ENCODE data around the gene RNF175. TPM values are rescaled to one million over a fixed set of nuclear protein-coding genes. Genes with fewer than 3 reads are reported as not detected.

The RNF175 gene
- total RNA-seq, 1 donor from 2014 or later = 2.3 TPM

DNA sequence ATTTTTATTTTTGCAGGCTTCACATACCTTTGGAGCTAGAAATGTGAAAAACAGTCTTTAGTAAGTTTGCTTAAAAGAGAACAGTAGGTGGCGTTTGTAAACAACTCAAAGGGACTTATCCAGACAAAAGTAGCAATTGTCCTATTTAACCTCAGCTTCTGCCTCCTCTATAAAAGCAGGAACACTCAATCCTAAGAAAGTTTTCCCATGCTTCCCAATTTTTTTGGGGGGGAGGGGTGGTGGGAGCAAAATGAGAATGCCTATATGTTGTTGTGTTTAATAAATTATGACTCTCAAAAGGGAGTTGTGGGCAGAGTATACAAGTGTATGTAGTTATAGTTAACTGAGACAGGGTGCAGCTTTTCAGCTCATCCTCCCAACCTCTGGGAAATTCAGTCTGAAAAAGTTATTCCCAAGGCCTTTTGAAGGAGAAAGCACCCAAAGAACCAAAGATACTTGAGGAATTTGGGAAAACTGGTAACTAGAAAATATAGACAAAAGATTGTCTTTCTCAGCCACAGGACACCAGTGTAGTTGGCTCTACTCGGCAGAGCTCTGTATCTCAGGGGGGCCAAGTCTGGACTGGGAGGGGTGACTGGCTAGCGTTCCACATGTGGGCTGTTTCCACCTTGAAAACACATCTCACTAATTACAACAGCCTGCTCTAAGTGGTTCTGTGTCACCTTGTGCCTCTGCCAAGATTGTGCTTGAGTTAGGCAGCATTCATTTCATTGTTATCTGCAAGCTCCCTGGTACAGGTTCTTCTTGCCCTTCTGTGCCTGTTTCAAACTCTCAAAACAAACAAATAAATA lies 26.3 kb upstream of the RNF175 start:
- no peak overlapping the region for H3K4me3 ChIP-seq (ENCODE audit: low read depth, low read length)
- DNase-seq (ENCODE audit: low read depth) = peak; percentile 12
- TF ChIP-seq, protein P1, sequence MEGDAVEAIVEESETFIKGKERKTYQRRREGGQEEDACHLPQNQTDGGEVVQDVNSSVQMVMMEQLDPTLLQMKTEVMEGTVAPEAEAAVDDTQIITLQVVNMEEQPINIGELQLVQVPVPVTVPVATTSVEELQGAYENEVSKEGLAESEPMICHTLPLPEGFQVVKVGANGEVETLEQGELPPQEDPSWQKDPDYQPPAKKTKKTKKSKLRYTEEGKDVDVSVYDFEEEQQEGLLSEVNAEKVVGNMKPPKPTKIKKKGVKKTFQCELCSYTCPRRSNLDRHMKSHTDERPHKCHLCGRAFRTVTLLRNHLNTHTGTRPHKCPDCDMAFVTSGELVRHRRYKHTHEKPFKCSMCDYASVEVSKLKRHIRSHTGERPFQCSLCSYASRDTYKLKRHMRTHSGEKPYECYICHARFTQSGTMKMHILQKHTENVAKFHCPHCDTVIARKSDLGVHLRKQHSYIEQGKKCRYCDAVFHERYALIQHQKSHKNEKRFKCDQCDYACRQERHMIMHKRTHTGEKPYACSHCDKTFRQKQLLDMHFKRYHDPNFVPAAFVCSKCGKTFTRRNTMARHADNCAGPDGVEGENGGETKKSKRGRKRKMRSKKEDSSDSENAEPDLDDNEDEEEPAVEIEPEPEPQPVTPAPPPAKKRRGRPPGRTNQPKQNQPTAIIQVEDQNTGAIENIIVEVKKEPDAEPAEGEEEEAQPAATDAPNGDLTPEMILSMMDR (conservative IDR thresholded peaks at IDR 0.05; ENCODE audit: low read depth, low read length) = peak; percentile 60

DNA sequence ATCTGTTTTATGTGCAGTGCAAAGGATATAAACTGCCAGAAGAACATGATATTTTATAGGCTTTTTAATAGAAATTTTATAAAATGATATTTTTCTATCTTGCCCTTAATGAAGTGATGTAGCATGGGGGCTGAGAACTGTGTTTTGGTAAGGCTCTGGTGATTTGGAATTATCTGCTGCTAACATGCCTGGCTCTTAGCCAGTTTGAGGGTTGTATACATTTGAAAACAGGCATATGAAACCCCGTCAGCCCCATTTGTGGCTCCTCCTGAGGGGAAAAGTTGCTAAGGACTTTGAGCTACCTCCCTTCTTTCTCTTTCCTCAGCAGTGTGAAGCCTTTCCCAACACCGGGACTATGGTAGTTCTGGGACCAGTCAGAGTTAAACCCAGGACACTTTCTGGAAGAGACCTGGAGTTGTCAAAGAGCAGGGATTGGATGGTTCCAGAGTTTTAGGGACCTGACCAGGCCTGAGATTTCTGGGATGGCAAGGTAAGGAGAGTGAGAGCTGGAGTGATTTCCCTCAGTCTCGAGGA lies 24.4 kb upstream of the RNF175 start:
- no peak for DNase-seq (ENCODE audit: low read depth)
- no peak overlapping the region for H3K4me3 ChIP-seq (ENCODE audit: low read depth, low read length)
- TF ChIP-seq, protein P1 (conservative IDR thresholded peaks at IDR 0.05; ENCODE audit: low read depth, low read length) = no peak

DNA sequence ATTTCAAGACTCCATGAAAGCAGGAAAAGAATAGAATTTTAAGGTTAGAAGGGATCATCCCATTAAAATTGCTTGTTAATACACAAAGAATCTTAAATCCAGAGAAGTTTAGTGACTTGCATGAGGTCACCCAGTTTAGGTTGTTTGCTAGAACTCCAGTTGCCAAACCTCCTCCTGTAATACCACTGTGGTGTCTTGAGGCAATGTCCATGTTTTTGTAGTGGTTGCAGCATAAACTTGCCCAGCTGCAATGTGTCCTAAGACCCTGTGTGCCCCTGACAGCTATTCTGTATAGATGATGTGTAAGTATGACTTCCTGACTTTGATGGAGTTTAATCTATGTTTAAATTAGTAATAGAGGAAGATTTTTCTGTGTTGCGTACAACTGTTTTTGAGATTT lies 22.8 kb upstream of the RNF175 start:
- no peak overlapping the region for H3K4me3 ChIP-seq (ENCODE audit: low read depth, low read length)
- no peak for DNase-seq (ENCODE audit: low read depth)
- TF ChIP-seq, protein P1 (conservative IDR thresholded peaks at IDR 0.05; ENCODE audit: low read depth, low read length) = no peak

DNA sequence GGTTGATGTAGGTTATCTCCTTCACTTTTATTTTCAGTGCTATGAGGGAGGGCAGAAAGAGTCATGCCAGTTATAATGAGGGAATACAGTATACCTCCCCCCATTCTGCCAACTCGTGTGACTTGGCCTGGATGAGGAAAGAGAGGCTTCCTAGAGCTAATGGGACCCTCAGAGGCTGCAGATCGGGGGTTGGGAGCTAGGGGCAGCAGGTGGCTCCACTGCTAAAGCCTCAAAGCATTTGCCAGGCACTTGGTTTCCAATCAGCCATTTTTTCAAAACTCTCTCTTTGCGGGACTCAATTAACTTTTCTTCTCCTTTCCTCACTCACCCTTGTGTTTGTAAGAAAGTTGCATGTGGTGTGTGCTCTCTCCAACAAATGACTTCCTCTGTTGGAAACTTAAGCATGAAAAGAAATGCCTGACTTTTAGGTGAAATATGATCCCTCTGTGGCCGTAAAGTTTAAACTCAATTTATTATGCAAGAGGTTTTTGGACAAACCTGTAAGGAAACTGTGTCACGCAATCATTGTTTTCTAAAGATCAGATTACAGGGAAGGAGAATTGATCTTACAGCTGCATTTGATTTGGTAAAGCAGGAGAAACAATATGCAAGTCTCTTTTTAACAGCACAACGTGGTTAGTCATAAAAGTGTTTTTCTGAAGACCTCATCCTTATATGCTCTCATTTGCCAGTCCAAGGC lies 22.0 kb upstream of the RNF175 start:
- H3K4me3 ChIP-seq (ENCODE audit: low read depth, low read length) = no peak overlapping the region
- DNase-seq (ENCODE audit: low read depth) = no peak
- TF ChIP-seq, protein P1 (conservative IDR thresholded peaks at IDR 0.05; ENCODE audit: low read depth, low read length) = no peak

DNA sequence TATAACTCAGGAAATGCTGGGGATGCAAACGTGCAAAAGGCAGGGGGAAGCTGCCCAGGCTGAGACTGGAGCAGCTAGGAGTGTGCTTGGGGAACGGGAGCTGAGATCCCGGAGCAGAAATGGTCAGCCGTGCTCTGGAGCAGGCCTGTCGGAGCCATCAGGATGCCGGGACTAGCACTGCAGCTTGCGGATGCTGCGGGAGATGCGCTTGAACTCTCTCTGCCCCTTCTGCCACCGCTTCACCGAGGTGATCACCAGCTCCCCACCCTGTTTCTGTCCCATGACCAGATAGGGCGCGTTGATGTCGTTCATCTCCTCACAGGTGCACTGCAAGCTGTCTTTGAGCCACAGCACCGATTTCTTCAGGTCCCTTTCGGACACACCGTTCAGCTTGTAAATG lies 21.5 kb upstream of the RNF175 start:
- DNase-seq (ENCODE audit: low read depth) = no peak
- TF ChIP-seq, protein P1 (conservative IDR thresholded peaks at IDR 0.05; ENCODE audit: low read depth, low read length) = no peak
- no peak overlapping the region for H3K4me3 ChIP-seq (ENCODE audit: low read depth, low read length)

DNA sequence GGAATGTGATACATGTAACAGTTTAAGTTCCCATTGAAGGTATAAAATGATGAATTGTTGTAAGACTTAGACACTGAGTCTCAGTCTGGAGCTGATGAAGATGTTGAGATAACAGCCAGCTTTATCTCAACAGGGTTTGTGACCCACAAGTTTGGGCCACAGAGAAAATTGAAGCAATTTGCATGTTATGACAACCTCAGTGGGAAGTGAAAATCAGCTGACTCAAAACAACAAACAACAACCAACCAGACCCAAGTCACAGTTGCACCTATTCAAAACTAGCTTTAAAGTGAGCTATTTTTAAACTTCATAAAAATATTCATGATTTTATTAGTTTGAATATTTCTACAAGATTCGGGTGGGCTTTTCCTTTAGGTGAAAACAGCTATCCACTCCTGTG lies 21.1 kb upstream of the RNF175 start:
- H3K4me3 ChIP-seq (ENCODE audit: low read depth, low read length) = no peak overlapping the region
- DNase-seq (ENCODE audit: low read depth) = no peak
- TF ChIP-seq, protein P1 (conservative IDR thresholded peaks at IDR 0.05; ENCODE audit: low read depth, low read length) = no peak
